Stimulated activated naive CD4-positive, alpha-beta T cell treated with Interleukin-2 at 50 U/mL for 16 hours (primary cell): ENCODE data around the gene GRM8.

Source experiments
- DNase-seq: peaks from one replicate; lab custom pipeline; 2025; lab: John Stamatoyannopoulos, UW

GRM8 gene

GRCh38 chr7:126426652-126427051 lies 826.1 kb downstream of the GRM8 start:
- DNase-seq: no peak

GRCh38 chr7:126424985-126425384 lies 827.8 kb downstream of the GRM8 start:
- DNase-seq: no peak

- DNase-seq: no peak
Measured at GRCh38 chr7:126419047-126419446, 833.7 kb downstream of the GRM8 start.

GRCh38 chr7:126411821-126412383 lies 840.8 kb downstream of the GRM8 start:
- DNase-seq: no peak

DNA sequence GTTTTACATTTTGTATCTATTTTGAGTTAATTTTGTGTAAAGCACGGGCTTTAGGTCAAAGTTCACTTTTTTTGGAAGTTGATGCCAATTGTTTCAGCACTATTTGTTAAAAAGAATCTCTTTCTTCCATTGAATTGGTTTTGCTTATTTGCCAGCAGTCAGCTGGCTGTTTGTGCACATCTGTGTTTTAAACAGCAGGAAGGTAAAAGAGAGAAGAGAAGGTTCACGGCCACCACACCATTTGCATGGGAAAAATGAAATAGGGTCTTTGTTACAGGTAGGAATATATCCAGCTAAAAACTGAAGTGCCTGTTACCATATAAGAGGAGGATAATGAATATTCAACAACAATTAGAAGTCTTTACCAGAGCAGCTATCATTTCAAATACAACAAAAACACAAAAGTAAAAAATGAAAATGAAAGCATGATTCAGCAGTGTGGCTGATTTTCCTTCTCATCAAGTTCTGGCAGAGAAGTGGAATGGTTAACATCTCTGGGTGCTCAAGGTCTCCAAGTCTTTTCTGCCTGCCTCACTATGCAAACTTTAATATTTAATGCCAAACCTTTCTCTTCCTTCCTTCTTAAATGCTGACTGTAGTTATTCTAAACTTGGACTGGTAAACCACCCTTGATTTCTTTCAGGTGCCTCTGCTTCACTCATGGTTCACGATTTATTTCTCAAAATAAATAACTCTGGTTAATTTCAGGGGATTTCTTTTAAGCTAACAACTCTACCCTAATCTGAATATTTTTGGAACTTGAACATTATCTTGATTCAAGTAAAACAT lies 841.5 kb downstream of the GRM8 start:
- DNase-seq: no peak

- no peak for DNase-seq
Measured at GRCh38 chr7:126403040-126403439, 849.7 kb downstream of the GRM8 start.

GRCh38 chr7:126401918-126402317 lies 850.8 kb downstream of the GRM8 start:
- DNase-seq: no peak

GRCh38 chr7:126398851-126399529 lies 853.8 kb downstream of the GRM8 start:
- no peak for DNase-seq

GRCh38 chr7:126398285-126398684 lies 854.5 kb downstream of the GRM8 start:
- DNase-seq: no peak

- DNase-seq: no peak
Measured at GRCh38 chr7:126394406-126394805, 858.3 kb downstream of the GRM8 start.
